Sigmoid colon (tissue), 4 donors: ENCODE measurements around the gene GCH1.

Source experiments
- POLR2AphosphoS5 ChIP-seq, 4 donors: sonication (generic); formaldehyde crosslinking; IDR thresholded peaks; one replicate each; pipeline ENCODE4 v1.6.1; 2017; ENCODE audit warnings: antibody characterized with exemption in 4 of 4
- TF ChIP-seq, protein P1 (sequence below), 4 experiments: fragments of 450-650 bp in 3 of 4; fragments of 200-600 bp in 1 of 4; IDR thresholded peaks; one replicate each; pipeline ENCODE4 v1.5.1; 2016 to 2019; ENCODE audit warnings: antibody characterized with exemption in 4 of 4, mild to moderate bottlenecking in 3 of 4, moderate library complexity in 2 of 4

GRCh38 chr14:54881761-54882401 lies 20.7 kb downstream of the GCH1 start:
- TF ChIP-seq, protein P1, sequence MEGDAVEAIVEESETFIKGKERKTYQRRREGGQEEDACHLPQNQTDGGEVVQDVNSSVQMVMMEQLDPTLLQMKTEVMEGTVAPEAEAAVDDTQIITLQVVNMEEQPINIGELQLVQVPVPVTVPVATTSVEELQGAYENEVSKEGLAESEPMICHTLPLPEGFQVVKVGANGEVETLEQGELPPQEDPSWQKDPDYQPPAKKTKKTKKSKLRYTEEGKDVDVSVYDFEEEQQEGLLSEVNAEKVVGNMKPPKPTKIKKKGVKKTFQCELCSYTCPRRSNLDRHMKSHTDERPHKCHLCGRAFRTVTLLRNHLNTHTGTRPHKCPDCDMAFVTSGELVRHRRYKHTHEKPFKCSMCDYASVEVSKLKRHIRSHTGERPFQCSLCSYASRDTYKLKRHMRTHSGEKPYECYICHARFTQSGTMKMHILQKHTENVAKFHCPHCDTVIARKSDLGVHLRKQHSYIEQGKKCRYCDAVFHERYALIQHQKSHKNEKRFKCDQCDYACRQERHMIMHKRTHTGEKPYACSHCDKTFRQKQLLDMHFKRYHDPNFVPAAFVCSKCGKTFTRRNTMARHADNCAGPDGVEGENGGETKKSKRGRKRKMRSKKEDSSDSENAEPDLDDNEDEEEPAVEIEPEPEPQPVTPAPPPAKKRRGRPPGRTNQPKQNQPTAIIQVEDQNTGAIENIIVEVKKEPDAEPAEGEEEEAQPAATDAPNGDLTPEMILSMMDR (IDR thresholded peaks at IDR 0.05), result no peak
- peak in 1 of 4 donors; percentile 9 for TF ChIP-seq POLR2AphosphoS5 (IDR thresholded peaks at IDR 0.05)
